GM12878 (cell line): Measurements from ENCODE around the gene PKDREJ. TPM values are rescaled to one million over a fixed set of nuclear protein-coding genes. Genes with fewer than 3 reads are reported as not detected.

Experiments
- ATAC-seq: fragments of 200-7000 bp; cut with Tn5 transposase; 3 replicates; pipeline ENCODE4 v1.9.1; 2020; ENCODE audit warnings: mild to moderate bottlenecking, moderate library complexity
- BruUV-seq: library from RNA; stranded (reverse); fragments of 400-500 nt; replicated peaks from 2 replicates; lab custom pipeline; 2021; lab: Mats Ljungman, UMichigan
- CTCF ChIA-PET: fragments of 300-600 bp; sonication (Branson Sonifier 250); formaldehyde crosslinking; extraction: SDS; loops from one replicate; lab custom pipeline; 2021; ENCODE audit warnings: inconsistent platforms; lab: Yijun Ruan, JAX
- POLR2A ChIA-PET: fragments of 350-600 bp; formaldehyde crosslinking; extraction: SDS; loops from one replicate; lab custom pipeline; 2021; ENCODE audit warnings: inconsistent platforms; lab: Charles Lee
- RAD21 ChIA-PET: fragments of 300-600 bp; sonication (Branson Sonifier 250); formaldehyde crosslinking; loops from one replicate; lab custom pipeline; 2023; ENCODE audit warnings: antibody characterized with exemption; ENCODE audit not compliant: unreplicated experiment; lab: Charles Lee
- SMC1A ChIA-PET: fragments of 300-600 bp; sonication (Branson Sonifier 250); formaldehyde crosslinking; loops from one replicate; lab custom pipeline; 2023; ENCODE audit not compliant: unreplicated experiment, uncharacterized antibody; lab: Charles Lee
- DNase-seq: peaks from one replicate; pipeline ENCODE4 v3.0.0-alpha.2; 2011; ENCODE audit warnings: low read depth, low spot score
- FAIRE-seq: peaks from 3 replicates; lab custom pipeline; 2011; peaks lifted over from hg19 to GRCh38; lab: Jason Lieb, UNC
- H2AFZ ChIP-seq: 2 replicates; pipeline ENCODE4 v1.6.0; 2011; ENCODE audit warnings: low read depth, low read length, control low read depth; ENCODE audit not compliant: control insufficient read depth
- H3K27ac ChIP-seq: 2 replicates; pipeline ENCODE4 v1.5.1; 2011; ENCODE audit warnings: control low read depth; ENCODE audit not compliant: control insufficient read depth, insufficient read depth
- H3K27me3 ChIP-seq, 2 experiments: replicated peaks in 1 of 2; 2 replicates each; pipeline versions ENCODE4 v1.6.0 to v1.6.1; 2011; ENCODE audit warnings: low read length in 1 of 2; ENCODE audit not compliant: control insufficient read depth in 2 of 2, insufficient read depth in 2 of 2
- H3K36me3 ChIP-seq, 2 experiments: 2 replicates each; pipeline ENCODE4 v1.5.1; 2011; ENCODE audit warnings: low read length in 1 of 2; ENCODE audit not compliant: control insufficient read depth in 2 of 2, insufficient read depth in 2 of 2
- H3K4me1 ChIP-seq: 2 replicates; pipeline ENCODE4 v1.6.1; 2011; ENCODE audit warnings: mild to moderate bottlenecking, low read length, moderate library complexity, mixed read lengths; ENCODE audit not compliant: control insufficient read depth, insufficient read depth
- H3K4me2 ChIP-seq: 2 replicates; pipeline ENCODE4 v1.6.0; 2011; ENCODE audit warnings: control low read depth; ENCODE audit not compliant: control insufficient read depth, insufficient read depth
- H3K4me3 ChIP-seq: fragments of 200-600 bp; sonication (generic); 2 replicates; pipeline ENCODE4 v1.5.1; 2016
- H3K79me2 ChIP-seq: 2 replicates; pipeline ENCODE4 v1.6.0; 2011; ENCODE audit warnings: low read length; ENCODE audit not compliant: control insufficient read depth, insufficient read depth
- H3K9ac ChIP-seq: 2 replicates; pipeline ENCODE4 v1.8.0; 2011; ENCODE audit warnings: low read length, control low read depth, mixed read lengths; ENCODE audit not compliant: control insufficient read depth, insufficient read depth
- H3K9me3 ChIP-seq: replicated peaks from 3 replicates; pipeline ENCODE4 v1.5.1; 2011; ENCODE audit warnings: mild to moderate bottlenecking, low read length; ENCODE audit not compliant: control insufficient read depth, insufficient read depth
- H4K20me1 ChIP-seq: 2 replicates; pipeline ENCODE4 v1.6.0; 2011; ENCODE audit not compliant: control insufficient read depth, insufficient read depth
- ASH2L ChIP-seq: fragments of 300-600, 200-600 bp; sonication (generic); IDR thresholded peaks from 2 replicates; pipeline ENCODE4 v1.6.1; 2017; ENCODE audit warnings: low read depth, mild to moderate bottlenecking, borderline replicate concordance
- ATF3 ChIP-seq: IDR thresholded peaks from 2 replicates; pipeline ENCODE4 v1.6.1; 2011; ENCODE audit warnings: low read depth, mild to moderate bottlenecking, low read length, moderate library complexity, borderline replicate concordance; ENCODE audit errors: extremely low read depth
- CBX3 ChIP-seq: fragments of 200-600 bp; sonication (generic); IDR thresholded peaks from 2 replicates; pipeline ENCODE4 v1.6.1; 2016; ENCODE audit warnings: low read depth, borderline replicate concordance
- CEBPB ChIP-seq, 2 experiments: fragments of 150-350 bp in 1 of 2; IDR thresholded peaks; 2 replicates each; pipeline ENCODE4 v1.6.1; 2012 to 2014; ENCODE audit warnings: low read depth in 2 of 2, low read length in 2 of 2, borderline replicate concordance in 1 of 2, inconsistent platforms in 1 of 2
- CHD4 ChIP-seq: fragments of 200-600 bp; sonication (generic); IDR thresholded peaks from 2 replicates; pipeline ENCODE4 v1.6.1; 2016; ENCODE audit warnings: mild to moderate bottlenecking
- E2F4 ChIP-seq: IDR thresholded peaks from 2 replicates; pipeline ENCODE4 v1.6.1; 2012; ENCODE audit warnings: low read depth, low read length, improper control_type of control experiment
- HDAC6 ChIP-seq: fragments of 200-600 bp; sonication (generic); IDR thresholded peaks from one replicate; pipeline ENCODE4 v1.8.0; 2017; ENCODE audit warnings: antibody characterized with exemption; ENCODE audit not compliant: unreplicated experiment
- MLLT1 ChIP-seq: fragments of 450-650 bp; IDR thresholded peaks from 2 replicates; pipeline ENCODE4 v1.6.1; 2016; ENCODE audit warnings: mild to moderate bottlenecking
- RBBP5 ChIP-seq: fragments of 200-600 bp; sonication (generic); conservative IDR thresholded peaks from 2 replicates; pipeline ENCODE4 v1.6.1; 2016
- SUZ12 ChIP-seq: fragments of 200-600 bp; sonication (generic); IDR thresholded peaks from one replicate; pipeline ENCODE4 v1.6.1; 2018; ENCODE audit warnings: antibody characterized with exemption, mild to moderate bottlenecking; ENCODE audit not compliant: unreplicated experiment
- TARDBP ChIP-seq: IDR thresholded peaks from 2 replicates; pipeline ENCODE4 v1.6.1; 2016; ENCODE audit warnings: borderline replicate concordance
- ZZZ3 ChIP-seq: IDR thresholded peaks from 2 replicates; pipeline ENCODE4 v1.6.1; 2011; ENCODE audit warnings: low read depth; ENCODE audit not compliant: control insufficient read depth, insufficient read length
- WGBS: methylation state at CpG from one replicate; pipeline ENCODE4 v1.1.6; 2016; ENCODE audit warnings: low lambda C conversion rate; ENCODE audit not compliant: insufficient replicate concordance, insufficient coverage; ENCODE audit errors: missing lambda C conversion rate; 5-methylcytosine and 5-hydroxymethylcytosine counted together
- in situ Hi-C: fragments of 300-500 bp; cut with MboI; formaldehyde crosslinking; loops from 9 replicates; pipeline ENCODE4 v1.14.3; 2018; ENCODE audit warnings: mixed read lengths
- intact Hi-C: fragments of 100-400 bp; cut with micrococcal nuclease; formaldehyde crosslinking; loops from one replicate; pipeline ENCODE4 v1.14.2; 2022; ENCODE audit not compliant: unreplicated experiment
- polyA plus RNA-seq, 11 experiments: library from polyadenylated mRNA; depleted of rRNA in 4 of 11; unstranded in 6 of 11; stranded (reverse) in 5 of 11; fragments of >200 nt; fragmentation: Nextera tagmentation in 4 of 11; fragmentation: Illumina TruSeq in 1 of 11; extraction: Ambion mirVana in 4 of 11; extraction: Trizol in 1 of 11; gene quantifications; 1 replicate in 1 of 11; 2 replicates in 10 of 11; pipeline versions ENCODE4 v1.2.1 to v1.2.3, GENCODE V29; 2011 to 2016; ENCODE audit warnings: inconsistent platforms in 2 of 11, missing spikeins in 2 of 11, low read depth in 1 of 11
- total RNA-seq, 4 experiments: library from RNA; depleted of rRNA in 3 of 4; stranded (reverse); fragments of >200 nt in 3 of 4; fragmentation: Illumina TruSeq in 1 of 4; extraction: Trizol in 1 of 4; gene quantifications; 2 replicates each; pipeline versions ENCODE4 v1.2.1 to v1.2.3, GENCODE V29; 2013 to 2021

The PKDREJ gene
- total and polyA plus RNA-seq, 10 of the 15 experiments (the other 5 are each of a cell fraction or from before 2014, with no cell fraction given): 0.02 to 0.03 TPM; not detected in 8

GRCh38 chr22:46251266-46251665 lies 11.9 kb downstream of the PKDREJ start:
- H3K4me1 ChIP-seq: peaks cover 7% of the 10 kb centered on the region; the same call in 1 of the 2 replicates
- TF ChIP-seq SUZ12: no peak
- no peak for TF ChIP-seq ZZZ3
- peak; percentile 78; the same call in 1 of the 2 replicates for TF ChIP-seq MLLT1
- H3K79me2 ChIP-seq: peaks cover 16% of the 10 kb centered on the region
- intact Hi-C loops (loop anchor here (5.0 kb wide), 2 partner anchors 46 to 99 kb away; partner anchors contain the start of genes GTSE1 and PPARA), in situ Hi-C loops (no loop called here)
- no peaks in the 10 kb centered on the region for H3K9me3 ChIP-seq
- RAD21 ChIA-PET: interaction anchor here (2.1 kb wide), 1 partner anchor 45 kb away, joined by 7 read pairs; the partner anchor contains the start of gene GTSE1
- WGBS: 68% methylated on average over 7 of the region's 7 CpGs
- peak overlapping the region; percentile 81; the same call in 1 of the 2 replicates for H3K27ac ChIP-seq
- CTCF ChIA-PET: interaction anchor here (0.6 to 1.5 kb wide), 3 partner anchors 16 to 871 kb away, joined by 3 to 4 read pairs (median 3); no protein-coding TSS in a partner anchor
- H3K4me3 ChIP-seq: peak overlapping the region; percentile 77
- no peaks in the 10 kb centered on the region for H4K20me1 ChIP-seq
- DNase-seq (no peak), FAIRE-seq (peak; percentile 61), ATAC-seq (no peak)
- H3K36me3 ChIP-seq: no peaks in the 10 kb centered on the region
- H3K4me2 ChIP-seq: peak overlapping the region; percentile 78
- no TSS peak for BruUV-seq
- SMC1A ChIA-PET: no interaction called here
- H2AFZ ChIP-seq: no peak overlapping the region; the same call in 1 of the 2 replicates
- H3K9ac ChIP-seq: peak overlapping the region; percentile 85
- POLR2A ChIA-PET: no interaction called here
- no peaks in the 10 kb centered on the region for H3K27me3 ChIP-seq

- DNase-seq: no peak
- TF ChIP-seq CEBPB (IDR thresholded peaks at IDR 0.05; ENCODE audit: borderline replicate concordance in 1 of 2, low read depth in 2 of 2, low read length in 2 of 2) (no peak), ATF3 (no peak), RBBP5 (no peak), TARDBP (no peak), E2F4 (no peak), HDAC6 (no peak), CHD4 (no peak), ASH2L (no peak), CBX3 (no peak)
Measured at GRCh38 chr22:46250783-46251125, 12.4 kb downstream of the PKDREJ start.

More at GRCh38 chr22:46250783-46251125, 12.4 kb downstream of the PKDREJ start:
- ATAC-seq: peak; percentile 11; the same call in 2 of the 3 replicates
- ChIA-PET CTCF (interaction anchor here (0.7 to 1.2 kb wide), 4 partner anchors 18 to 244 kb away, joined by 3 to 5 read pairs (median 4); partner anchors contain the start of genes GTSE1 and TTC38), POLR2A (interaction anchor here (1.3 kb wide), 1 partner anchor 46 kb away, joined by 9 read pairs; the partner anchor contains the start of gene GTSE1), SMC1A (interaction anchor here (1.1 kb wide), 1 partner anchor 99 kb away, joined by 3 read pairs; no protein-coding TSS in a partner anchor), RAD21 (interaction anchor here (0.8 to 2.1 kb wide), 4 partner anchors 30 to 245 kb away, joined by 3 to 7 read pairs (median 4); partner anchors contain the start of gene GTSE1)
- Histone ChIP-seq H3K27ac (peak overlapping the region; percentile 81), H4K20me1 (no peaks in the 10 kb centered on the region), H3K27me3 (no peaks in the 10 kb centered on the region), H3K4me1 (peaks cover 7% of the 10 kb centered on the region; the same call in 1 of the 2 replicates), H3K4me2 (peak overlapping the region; percentile 78), H3K9ac (peak overlapping the region; percentile 85), H3K9me3 (no peaks in the 10 kb centered on the region), H3K36me3 (no peaks in the 10 kb centered on the region), H3K79me2 (peaks cover 16% of the 10 kb centered on the region), H2AFZ (peak overlapping the region; percentile 82), H3K4me3 (peak overlapping the region; percentile 77)
- BruUV-seq: no TSS peak
- WGBS: 22% methylated on average over 25 of the region's 25 CpGs
- intact Hi-C loops (loop anchor here (5.0 kb wide), 2 partner anchors 47 to 98 kb away; partner anchors contain the start of genes GTSE1 and PPARA), in situ Hi-C loops (no loop called here)
- FAIRE-seq: no peak
